ENCODE results near the gene ROBO4.

GRCh38 chr11:124894606-124895430 lies 2.8 kb downstream of the ROBO4 start:
- TF ChIP-seq CTCF (IDR thresholded peaks at IDR 0.05) = no peak
- TF ChIP-seq POLR2A (IDR thresholded peaks at IDR 0.05) = no peak

Data from stomach (tissue), 4 donors.